HL-60 (cell line): Measurements from ENCODE around the gene MAP3K20.

Experiments used
- DNase-seq, 2 experiments: peaks; one replicate each; pipeline ENCODE4 v3.0.0-alpha.2; 2010 to 2020; ENCODE audit warnings: low read depth in 1 of 2, low spot score in 1 of 2
- H3K27ac ChIP-seq: fragments of 250-450 bp; sonication (Bioruptor Pico); replicated peaks from 2 replicates; pipeline ENCODE4 v1.5.1; 2020; ENCODE audit warnings: mild to moderate bottlenecking, moderate library complexity
- H3K27me3 ChIP-seq: fragments of 250-450 bp; sonication (Bioruptor Pico); 2 replicates; pipeline ENCODE4 v1.5.1; 2021; ENCODE audit warnings: mild to moderate bottlenecking, moderate library complexity; ENCODE audit not compliant: insufficient read depth, poor library complexity, severe bottlenecking
- H3K4me3 ChIP-seq: replicated peaks from 2 replicates; pipeline ENCODE4 v1.5.1; 2011; ENCODE audit warnings: mild to moderate bottlenecking, control low read depth, low read length; ENCODE audit not compliant: insufficient read depth
- GABPA ChIP-seq: IDR thresholded peaks from 2 replicates; pipeline ENCODE4 v1.6.1; 2012; ENCODE audit warnings: low read depth
- POLR2AphosphoS5 ChIP-seq: IDR thresholded peaks from 2 replicates; pipeline ENCODE4 v1.6.1; 2012; ENCODE audit warnings: low read depth
- SPI1 ChIP-seq: IDR thresholded peaks from 2 replicates; pipeline ENCODE4 v1.6.1; 2012; ENCODE audit warnings: low read depth, mild to moderate bottlenecking, borderline replicate concordance
- TF ChIP-seq, protein P1 (sequence below): IDR thresholded peaks from one replicate; pipeline ENCODE4 v1.5.1; 2011; ENCODE audit warnings: low read length, control low read depth, inconsistent platforms; ENCODE audit not compliant: insufficient read depth
- TF ChIP-seq, protein P2 (sequence below): IDR thresholded peaks from 2 replicates; pipeline ENCODE4 v1.6.1; 2012; ENCODE audit warnings: low read depth; ENCODE audit not compliant: insufficient replicate concordance

Gene MAP3K20

DNA sequence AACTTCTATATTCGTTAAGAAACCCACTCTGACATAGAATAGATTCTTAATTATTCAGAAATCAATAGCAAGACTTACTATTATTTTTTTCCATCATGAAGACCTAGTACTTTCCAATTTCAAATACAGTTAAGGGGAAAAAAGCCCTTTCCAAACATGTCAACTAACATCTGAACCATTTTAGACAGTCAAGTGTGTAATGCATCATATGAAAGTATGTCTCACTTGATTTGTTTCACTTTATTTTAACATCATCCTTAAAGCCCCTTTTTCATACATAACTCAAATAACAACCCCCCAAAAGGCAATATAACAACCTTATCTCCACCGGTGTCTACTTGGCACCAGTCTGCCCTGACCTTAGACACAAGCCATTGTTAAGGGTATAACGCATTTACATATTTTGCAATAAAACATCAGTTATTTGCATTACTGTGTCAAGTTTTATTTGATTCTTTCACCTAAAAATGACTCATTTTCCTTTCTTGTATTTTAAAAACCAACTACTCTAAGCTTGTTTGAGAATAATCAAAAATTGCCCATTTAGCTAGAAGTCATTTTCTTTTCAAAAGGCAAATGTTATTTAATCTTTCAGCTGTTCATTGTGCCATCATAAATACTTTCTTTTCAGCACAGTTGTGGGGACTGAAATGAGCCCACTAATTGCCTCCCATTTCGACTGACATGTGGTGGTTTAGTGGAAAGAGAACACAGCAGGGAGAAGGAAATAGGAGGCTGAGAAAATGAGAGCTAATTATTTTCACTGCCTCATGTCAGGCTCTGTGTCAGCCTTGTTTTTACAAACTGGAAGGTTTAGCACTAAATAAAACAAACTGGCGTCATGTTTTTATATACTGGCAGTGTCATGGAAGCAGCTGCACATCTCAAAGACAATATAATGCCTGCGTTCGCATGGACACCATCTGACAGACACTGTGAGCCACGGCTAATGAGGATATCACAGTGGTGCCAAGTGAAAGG is 174.3 kb downstream of the MAP3K20 start:
- Histone ChIP-seq H3K27me3 (no peaks in the 10 kb centered on the region), H3K4me3 (no peak overlapping the region), H3K27ac (no peak overlapping the region)
- TF ChIP-seq, protein P1, sequence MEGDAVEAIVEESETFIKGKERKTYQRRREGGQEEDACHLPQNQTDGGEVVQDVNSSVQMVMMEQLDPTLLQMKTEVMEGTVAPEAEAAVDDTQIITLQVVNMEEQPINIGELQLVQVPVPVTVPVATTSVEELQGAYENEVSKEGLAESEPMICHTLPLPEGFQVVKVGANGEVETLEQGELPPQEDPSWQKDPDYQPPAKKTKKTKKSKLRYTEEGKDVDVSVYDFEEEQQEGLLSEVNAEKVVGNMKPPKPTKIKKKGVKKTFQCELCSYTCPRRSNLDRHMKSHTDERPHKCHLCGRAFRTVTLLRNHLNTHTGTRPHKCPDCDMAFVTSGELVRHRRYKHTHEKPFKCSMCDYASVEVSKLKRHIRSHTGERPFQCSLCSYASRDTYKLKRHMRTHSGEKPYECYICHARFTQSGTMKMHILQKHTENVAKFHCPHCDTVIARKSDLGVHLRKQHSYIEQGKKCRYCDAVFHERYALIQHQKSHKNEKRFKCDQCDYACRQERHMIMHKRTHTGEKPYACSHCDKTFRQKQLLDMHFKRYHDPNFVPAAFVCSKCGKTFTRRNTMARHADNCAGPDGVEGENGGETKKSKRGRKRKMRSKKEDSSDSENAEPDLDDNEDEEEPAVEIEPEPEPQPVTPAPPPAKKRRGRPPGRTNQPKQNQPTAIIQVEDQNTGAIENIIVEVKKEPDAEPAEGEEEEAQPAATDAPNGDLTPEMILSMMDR, result no peak
- no peak for TF ChIP-seq SPI1
- no peak for TF ChIP-seq GABPA
- TF ChIP-seq POLR2AphosphoS5, result no peak
- TF ChIP-seq, protein P2, sequence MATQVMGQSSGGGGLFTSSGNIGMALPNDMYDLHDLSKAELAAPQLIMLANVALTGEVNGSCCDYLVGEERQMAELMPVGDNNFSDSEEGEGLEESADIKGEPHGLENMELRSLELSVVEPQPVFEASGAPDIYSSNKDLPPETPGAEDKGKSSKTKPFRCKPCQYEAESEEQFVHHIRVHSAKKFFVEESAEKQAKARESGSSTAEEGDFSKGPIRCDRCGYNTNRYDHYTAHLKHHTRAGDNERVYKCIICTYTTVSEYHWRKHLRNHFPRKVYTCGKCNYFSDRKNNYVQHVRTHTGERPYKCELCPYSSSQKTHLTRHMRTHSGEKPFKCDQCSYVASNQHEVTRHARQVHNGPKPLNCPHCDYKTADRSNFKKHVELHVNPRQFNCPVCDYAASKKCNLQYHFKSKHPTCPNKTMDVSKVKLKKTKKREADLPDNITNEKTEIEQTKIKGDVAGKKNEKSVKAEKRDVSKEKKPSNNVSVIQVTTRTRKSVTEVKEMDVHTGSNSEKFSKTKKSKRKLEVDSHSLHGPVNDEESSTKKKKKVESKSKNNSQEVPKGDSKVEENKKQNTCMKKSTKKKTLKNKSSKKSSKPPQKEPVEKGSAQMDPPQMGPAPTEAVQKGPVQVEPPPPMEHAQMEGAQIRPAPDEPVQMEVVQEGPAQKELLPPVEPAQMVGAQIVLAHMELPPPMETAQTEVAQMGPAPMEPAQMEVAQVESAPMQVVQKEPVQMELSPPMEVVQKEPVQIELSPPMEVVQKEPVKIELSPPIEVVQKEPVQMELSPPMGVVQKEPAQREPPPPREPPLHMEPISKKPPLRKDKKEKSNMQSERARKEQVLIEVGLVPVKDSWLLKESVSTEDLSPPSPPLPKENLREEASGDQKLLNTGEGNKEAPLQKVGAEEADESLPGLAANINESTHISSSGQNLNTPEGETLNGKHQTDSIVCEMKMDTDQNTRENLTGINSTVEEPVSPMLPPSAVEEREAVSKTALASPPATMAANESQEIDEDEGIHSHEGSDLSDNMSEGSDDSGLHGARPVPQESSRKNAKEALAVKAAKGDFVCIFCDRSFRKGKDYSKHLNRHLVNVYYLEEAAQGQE, result no peak
- no peak for DNase-seq

DNA sequence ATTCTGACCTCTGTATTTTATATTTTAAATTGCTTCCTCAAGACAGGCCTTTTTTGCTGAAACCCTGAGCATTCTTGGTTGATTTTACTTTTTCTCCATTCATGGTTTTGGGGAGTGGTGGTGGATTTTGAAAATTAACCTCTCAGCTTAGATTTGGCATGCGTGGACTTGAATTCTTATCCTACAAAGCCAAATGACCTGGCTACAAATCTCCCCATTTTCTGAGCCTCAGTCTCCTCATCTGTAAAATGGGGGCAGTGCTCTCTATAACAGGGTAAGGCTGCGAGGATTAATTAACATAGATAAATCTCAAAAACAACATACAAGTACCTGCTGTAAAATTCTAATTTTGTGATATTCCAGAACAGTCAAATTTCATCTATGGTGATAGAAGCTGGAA is 175.6 kb downstream of the MAP3K20 start:
- Histone ChIP-seq H3K27ac (no peak overlapping the region), H3K27me3 (no peaks in the 10 kb centered on the region), H3K4me3 (no peak overlapping the region)
- DNase-seq, result no peak
- TF ChIP-seq, protein P2, result no peak
- no peak for TF ChIP-seq SPI1
- TF ChIP-seq, protein P1, result no peak
- TF ChIP-seq GABPA, result no peak
- TF ChIP-seq POLR2AphosphoS5, result no peak

DNA sequence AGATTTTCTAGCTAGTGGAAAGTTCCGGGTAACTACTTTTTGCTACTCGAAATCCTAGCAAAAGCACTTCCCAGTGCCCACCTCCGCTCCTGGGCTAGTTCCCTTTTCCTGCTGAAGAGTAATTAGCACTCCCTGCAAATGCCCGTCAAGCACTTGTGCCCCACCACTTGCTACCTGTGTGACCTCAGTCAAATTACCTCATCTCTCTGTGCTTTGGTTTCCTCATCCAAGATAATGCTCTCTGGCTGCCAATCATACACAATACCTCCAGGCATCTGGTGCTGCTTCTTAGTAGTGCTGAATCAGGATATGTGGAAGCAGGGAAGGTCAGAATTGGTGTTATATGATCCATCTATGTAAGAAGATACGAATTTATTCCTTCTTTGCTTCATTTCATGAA is 176.9 kb downstream of the MAP3K20 start:
- H3K27ac ChIP-seq, result no peak overlapping the region
- no peak for DNase-seq
- no peak for TF ChIP-seq POLR2AphosphoS5
- TF ChIP-seq, protein P2, result no peak
- no peak for TF ChIP-seq SPI1
- H3K4me3 ChIP-seq, result no peak overlapping the region
- no peaks in the 10 kb centered on the region for H3K27me3 ChIP-seq
